SK-MEL-5 (cell line): ENCODE measurements around the gene GABRG3. TPM values are rescaled to one million over a fixed set of nuclear protein-coding genes. Genes with fewer than 3 reads are reported as not detected.

Source experiments
- DNase-seq: peaks from one replicate; pipeline ENCODE4 v3.0.0-alpha.2; 2016; ENCODE audit warnings: low read depth, low spot score
- in situ Hi-C: cut with HindIII; loops from 2 replicates; pipeline ENCODE4 v1.10.0; 2016; ENCODE audit warnings: low sequenced_read_pairs, high pct_unique_total_duplicates, low pct_unique_long_range_greater_than_20kb
- total RNA-seq: library from RNA; depleted of rRNA; stranded (reverse); fragments of >200 nt; shearing (Covaris generic); gene quantifications from 2 replicates; pipeline ENCODE4 v1.2.3, GENCODE V29; 2014

The GABRG3 gene
- total RNA-seq, 1 experiment from 2014 or later, result 6.3 TPM

DNA sequence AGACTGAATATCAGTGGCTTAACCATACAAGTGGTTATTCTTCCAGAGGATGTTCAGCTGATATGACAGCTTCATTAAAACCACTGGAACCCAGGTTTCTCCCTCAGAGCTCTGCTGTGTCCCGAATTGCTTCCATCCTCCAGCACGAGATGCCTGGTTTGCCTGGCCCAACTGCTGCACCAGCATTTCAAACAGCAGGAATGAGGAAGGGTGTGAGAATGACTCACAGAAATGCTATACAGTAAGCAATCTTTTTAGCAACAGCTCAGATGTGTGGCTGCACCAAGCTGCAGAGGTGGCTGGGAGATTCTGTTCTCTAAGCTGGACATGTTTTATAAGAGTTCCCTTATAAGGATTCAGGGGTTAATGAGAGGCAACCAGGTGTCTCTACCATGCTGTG, 271.0 kb downstream of the GABRG3 start:
- in situ Hi-C loops, result no loop called here
- peak; percentile 24 for DNase-seq

DNA sequence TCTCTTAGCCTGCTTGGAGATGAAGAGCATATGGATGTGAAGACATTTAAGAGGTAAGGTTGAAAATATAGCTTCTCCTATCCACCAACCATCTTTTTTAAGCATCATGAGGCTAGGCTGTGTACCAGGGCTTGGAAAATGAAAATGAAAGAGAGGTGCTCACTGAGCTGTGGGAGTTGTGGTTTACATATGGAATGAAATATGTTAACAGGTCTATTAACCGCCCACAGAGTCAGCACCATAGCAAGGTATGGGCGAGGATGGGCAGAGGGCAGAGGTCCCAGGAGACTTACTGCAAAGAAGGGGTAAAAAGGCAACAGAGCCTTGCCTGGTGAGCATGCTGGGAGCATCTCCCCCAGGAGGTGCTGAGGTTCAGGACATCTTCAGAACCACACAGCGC, 273.1 kb downstream of the GABRG3 start:
- in situ Hi-C loops, result no loop called here
- DNase-seq, result no peak

DNA sequence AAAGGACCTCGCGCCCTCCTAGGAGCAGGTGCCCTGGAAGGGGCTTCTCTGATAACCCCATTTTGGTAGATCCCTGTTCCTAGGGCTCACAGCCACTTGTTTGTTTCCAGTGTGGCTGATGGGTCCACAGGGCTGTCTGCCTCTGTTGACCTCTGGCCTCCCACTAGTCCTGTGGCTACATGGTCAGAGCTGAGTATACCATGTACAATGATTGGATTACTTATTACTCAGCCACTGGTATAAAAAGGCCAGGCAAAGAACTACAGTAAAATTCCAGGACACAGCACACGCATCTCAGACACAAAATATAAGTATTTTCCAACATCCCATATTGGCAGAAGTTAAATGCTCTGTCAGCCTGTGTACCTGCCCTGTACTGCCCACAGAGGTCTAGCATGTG, 277.3 kb downstream of the GABRG3 start:
- DNase-seq, result no peak
- in situ Hi-C loops, result no loop called here

DNA sequence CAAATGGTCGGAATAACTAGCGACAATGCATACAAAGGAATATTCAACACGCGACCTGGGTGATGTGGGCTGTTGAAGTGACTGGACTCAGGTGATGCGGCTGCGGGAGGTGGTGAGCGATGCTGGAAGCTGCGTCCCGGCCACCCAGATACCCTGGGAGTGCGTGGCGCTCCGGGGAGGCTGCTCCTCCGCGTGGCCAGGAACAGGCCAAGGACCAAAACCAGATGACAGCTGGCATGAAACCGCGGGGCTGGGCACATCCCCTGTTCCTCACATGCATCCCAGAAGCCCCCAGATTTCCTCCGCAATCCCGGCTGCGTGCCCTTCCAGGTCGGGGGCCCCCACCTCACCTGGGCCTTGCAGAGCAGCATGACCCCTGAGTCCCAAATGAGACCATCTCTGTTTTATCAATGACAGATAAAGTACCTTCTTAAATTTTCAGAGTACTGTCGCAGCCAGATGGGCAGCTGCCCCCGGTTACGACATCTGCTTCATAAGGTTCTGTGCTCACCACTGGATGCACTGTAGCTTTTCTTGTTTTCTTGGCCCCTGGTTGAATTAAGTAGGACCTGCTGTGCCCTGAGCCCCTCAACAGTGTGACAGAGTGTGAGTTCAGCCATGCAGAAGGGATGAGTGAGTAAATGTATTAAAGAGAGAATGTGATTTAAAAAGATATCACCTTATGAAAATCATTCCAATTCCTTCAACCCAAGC, 278.2 kb downstream of the GABRG3 start:
- DNase-seq, result no peak
- in situ Hi-C loops, result no loop called here

DNA sequence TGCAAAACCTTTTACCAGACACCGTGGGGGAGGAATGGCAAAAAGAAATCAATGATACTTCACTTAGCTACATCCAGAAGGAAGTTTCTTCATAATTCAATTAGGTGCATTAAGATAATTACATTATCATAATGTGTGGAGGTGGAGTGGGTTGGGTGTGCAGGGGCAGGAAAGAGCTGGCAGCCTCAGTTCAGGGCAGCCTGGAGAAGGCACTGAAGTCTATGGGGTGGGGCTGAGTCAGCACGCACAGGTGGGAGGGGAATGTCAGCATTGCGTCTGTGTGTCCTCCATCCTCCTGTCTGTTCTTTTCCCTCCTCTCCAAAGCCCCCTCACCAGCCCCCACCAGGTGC, 278.8 kb downstream of the GABRG3 start:
- in situ Hi-C loops, result no loop called here

DNA sequence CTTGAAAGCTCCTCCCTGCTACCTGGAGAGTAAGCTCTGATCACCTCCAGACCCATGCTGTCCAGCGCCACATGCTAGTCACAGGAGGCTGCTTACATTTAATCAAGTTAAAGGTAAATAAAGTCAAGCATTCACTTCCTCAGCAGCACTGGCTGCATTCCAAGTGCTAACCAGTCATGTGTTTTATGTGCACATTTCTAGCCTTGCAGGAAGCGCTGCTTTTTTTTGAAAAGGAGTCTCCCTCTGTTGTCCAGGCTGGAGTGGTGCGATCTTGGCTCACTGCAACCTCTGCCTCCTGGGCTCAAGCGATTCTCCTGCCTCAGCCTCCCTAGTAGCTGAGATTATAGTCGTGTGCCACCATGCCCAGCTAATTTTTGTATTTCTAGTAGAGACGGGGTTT, 279.2 kb downstream of the GABRG3 start:
- in situ Hi-C loops, result no loop called here
- DNase-seq, result no peak

More for the DNA sequence above, 278.8 kb downstream of the GABRG3 start:
- DNase-seq, result no peak

DNA sequence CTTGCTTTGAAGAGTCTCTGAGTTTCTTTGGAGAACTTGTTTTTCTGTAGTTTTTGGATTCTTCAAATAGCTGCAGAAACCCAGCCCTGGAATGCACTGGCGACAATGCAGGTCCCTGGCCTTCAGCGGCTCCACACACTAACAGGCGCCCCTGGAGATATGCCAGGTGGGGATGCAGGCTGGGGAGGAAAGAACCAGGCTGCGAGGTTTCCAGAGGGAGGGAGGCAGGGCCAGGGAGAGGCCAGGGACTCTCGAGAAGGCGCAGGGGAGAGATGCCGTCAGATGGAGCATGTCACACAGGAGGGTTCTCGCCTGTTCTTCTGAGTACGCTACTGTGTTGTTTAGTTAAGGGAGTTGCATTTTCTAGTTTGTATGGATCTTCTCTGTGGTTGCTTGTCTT, 283.1 kb downstream of the GABRG3 start:
- DNase-seq, result no peak
- in situ Hi-C loops, result no loop called here

DNA sequence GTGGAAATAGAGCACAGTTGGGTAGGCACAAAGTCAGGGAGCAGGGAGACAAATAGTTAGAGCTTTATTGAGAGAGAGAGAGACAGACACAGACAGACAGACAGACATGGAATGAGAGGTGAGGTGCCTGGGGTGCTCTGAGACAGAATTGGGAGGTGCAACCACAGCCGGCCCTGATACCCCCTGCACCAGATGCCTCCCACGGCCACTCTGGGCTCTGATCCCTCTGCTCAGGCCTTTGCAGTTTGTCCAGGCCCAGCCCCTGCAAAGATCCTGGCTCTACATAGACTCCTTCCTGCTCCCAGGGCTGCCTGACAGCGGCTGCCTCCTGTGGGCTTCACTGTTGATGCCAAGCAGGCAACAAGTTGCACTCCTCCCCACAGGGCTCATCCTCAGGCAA, 283.8 kb downstream of the GABRG3 start:
- DNase-seq, result no peak
- in situ Hi-C loops, result no loop called here

DNA sequence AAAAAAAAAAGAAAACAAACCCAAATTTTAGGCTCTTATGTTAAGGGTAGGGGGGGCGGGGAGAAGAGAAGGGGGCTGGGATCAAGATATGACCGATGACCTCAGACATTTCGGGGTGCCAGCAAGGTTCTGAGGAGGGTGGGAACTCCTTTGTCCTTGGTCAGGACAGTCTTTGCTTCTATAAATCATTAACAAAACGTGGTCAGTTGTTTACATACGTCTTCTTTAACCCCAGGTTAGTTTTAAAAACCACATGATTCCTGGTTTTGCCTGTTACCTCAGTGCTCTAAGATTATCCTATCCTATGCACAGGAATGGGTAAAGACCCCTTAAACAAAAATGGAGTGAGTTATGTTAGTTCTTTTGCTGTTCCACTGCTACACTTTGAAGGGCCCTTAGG, 285.5 kb downstream of the GABRG3 start:
- in situ Hi-C loops, result no loop called here
- DNase-seq, result no peak

DNA sequence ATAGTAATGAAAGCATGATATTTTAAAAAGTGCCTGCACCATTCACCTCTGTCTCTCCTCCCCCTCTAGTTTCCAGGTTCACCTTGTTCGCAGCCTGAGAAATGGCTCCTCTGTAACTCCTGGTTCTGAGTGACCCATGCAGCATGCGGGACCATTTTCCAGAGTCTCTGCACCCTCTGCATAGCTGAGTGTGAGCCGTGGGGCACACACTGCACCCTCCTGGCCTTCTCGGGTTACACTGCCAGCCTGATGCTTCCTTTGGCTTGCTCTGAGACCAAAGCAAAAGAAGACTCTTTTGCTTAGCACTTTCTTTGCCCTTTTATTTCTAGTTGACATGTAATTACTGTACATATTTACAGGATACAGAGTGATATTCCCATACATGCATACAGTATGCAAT, 287.3 kb downstream of the GABRG3 start:
- in situ Hi-C loops, result no loop called here
- DNase-seq, result no peak

DNA sequence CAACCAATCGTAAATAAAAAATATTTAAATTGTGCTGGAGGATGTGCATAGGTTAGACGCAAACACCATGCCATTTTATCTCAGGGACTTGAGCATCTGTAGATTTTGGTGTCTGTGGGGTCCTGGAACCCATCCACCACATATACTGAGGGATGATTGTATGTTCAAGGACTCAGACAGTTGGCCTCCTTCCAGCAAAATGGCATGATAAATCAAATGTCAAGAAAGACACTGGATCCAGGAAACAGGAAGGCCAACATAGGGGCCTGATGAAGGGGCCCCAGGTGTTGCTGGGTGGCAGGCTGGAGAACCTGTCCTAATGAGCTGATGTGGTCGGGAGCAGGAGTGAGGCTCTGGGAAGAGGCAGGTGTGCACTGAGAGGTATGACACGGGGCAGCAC, 289.5 kb downstream of the GABRG3 start:
- in situ Hi-C loops, result no loop called here
- no peak for DNase-seq

DNA sequence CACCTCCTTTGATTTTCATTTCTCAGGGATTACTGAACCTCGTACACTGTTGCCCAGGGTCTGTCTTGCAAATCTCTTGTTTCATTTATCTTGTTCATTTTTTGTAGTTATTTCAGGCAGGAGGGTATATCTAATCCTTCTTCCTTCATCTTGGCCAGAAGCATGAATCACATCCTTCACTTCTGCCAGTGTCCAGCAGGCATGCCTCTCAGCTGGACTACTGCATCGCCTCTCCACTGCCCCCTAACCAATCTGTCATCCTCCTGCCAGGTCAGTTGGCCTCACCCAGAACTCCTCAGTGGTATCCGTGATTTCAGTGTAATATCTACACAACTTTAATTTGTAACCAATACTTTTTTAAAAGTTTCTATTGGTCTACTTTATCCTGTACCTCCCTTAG, 297.9 kb downstream of the GABRG3 start:
- no peak for DNase-seq
- in situ Hi-C loops, result no loop called here

DNA sequence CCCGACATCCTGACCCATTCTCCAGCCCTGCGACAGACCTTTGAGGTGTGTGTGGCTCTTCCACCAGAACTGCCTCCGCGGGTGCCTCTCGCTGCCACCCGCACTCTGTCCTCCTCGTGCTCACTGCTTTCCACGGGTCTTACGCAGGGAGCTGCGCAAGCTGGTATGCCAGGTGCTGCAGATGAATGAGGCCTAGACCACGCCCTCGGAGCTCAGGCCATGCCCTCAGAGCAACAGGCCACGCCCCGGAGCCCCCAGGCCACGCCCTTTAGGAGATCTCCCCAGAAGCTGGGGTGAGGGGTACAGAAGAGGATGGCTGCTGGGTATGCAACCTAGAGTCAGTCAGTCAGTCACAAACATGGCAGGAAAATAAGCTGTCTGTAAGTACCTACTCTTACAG, 300.3 kb downstream of the GABRG3 start:
- DNase-seq, result no peak
- in situ Hi-C loops, result no loop called here

DNA sequence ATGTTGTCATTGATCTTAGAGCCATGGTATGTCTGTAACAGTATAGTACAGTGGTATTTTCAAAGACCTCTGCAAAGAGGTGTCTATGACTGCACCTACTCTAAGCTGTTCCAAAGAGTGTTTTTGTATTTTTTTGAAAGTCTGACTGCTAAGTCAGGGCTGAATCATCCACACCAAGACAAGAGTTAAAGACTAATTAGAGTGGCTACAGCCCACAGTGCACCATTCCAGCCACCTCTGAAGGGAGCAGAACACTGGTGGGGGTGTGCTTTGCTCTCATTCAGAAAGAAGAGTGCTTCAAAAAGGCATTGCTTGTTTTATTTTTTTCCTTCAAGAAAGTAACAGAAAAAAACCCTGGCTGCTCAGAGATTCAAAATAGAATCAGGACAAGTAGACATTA, 301.4 kb downstream of the GABRG3 start:
- in situ Hi-C loops, result no loop called here
- no peak for DNase-seq

DNA sequence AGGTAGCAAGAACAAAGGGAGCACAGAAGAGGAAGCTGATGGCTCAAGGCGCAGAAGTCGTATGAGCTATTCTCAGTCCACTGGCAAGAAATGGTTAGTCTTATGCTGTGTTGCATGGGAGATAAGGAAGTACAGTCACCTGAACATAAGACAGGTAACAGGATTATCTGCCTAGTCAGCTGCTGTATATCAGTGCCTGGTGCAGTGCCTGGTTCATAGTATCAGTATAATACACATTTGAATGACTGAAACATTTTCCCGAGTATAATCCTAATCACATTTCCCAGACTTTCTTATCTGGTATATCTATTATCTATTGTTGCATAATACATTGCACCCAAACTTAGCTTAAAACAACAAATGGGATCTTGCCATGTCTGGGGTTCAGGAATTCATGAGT, 302.5 kb downstream of the GABRG3 start:
- no peak for DNase-seq
- in situ Hi-C loops, result no loop called here

DNA sequence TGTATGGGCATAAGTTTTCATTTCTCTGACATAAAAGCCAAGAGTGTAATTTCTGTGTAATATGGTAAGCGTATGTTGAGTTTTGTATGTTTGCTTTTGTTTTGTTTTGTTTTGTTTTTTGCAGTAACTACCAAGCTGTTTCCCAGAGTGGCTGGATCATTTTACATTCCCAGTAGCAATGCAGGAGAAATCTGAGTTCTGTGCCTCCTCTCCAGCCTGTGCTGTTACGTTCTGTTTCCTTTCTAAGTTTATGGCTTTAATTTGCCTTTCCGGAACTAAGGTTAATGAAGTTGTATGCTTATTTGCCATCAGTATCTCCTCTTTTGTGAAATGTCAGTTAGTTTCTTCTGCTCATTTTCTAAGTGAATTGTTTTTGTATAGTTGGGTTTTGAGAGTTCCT, 307.8 kb downstream of the GABRG3 start:
- DNase-seq, result no peak
- in situ Hi-C loops, result no loop called here

DNA sequence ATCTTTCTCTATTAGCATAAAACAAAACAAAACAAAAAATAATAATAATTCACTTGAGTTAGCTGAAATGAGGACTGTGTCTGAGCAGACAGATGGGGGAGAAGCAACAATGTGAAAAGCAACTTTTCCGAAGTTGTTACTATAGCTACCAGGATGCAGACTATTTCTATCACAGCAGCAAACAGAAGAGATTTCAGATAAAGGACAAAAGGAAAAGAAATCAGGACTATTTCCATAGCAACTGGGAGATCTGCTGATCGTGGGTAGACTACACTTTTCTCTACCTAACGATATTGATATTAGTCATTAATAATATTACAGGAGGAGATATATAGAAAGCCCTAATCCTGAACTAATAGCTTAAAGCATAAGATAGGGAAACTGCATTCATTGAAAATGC, 321.7 kb downstream of the GABRG3 start:
- DNase-seq, result no peak
- in situ Hi-C loops, result no loop called here

DNA sequence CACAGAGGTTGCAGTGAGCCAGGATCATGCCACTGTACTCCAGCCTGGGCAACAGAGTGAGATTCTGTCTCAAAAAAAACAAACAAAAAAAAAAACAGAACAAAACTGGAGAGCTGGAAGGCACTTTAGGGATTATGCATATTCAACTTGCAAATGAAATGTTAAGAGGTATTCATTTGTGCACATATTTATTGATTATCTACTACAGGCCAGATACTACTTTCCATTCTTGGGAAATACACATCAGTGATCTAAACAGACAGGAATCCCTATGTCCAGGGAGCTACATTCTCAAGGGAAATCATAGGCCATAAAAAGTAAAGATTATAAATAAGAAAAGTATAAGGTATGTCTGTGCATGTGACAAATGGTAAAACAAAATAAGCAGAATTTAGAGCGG, 322.6 kb downstream of the GABRG3 start:
- in situ Hi-C loops, result no loop called here
- DNase-seq, result no peak

DNA sequence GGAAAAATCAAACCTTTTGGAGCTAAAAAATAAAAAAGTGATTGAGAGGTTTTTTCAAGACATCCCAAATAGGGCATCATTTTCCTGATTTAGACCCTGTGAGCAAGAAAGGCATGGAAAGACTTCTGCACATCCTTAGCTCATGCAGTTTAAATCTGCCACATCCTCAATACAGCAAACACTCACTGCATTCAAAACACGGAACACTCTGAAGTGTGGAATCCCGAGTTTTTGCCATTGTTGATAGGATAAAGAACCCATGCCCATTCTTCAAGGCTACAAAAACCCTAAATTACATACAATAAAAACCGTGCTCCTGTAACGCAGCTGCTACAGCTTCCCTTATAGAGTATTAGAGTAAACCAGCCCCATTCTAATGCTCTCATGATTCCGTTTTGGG, 346.8 kb downstream of the GABRG3 start:
- in situ Hi-C loops, result no loop called here
- no peak for DNase-seq

DNA sequence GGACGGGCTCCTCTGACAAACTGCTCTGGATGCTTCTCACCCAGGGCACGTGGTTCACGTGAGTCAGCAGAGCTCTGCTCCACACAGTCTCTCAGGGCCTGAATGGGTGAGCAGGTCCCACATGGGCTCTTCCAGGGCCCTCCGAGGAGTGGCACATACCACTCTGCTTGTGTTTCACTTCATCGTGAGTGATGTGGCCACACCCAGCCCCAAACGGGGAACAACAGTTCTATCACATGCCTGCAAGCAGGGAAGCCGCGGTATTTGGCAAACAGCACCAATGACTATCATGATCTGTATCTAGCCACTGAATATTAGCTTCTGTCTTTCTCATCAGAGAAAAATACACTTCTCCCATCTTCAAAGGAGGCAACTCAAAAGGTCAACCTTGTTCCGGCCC, 352.8 kb downstream of the GABRG3 start:
- in situ Hi-C loops, result no loop called here
- no peak for DNase-seq
